ENCODE results near the gene LDAF1. TPM values are rescaled to one million over a fixed set of nuclear protein-coding genes. Genes with fewer than 3 reads are reported as not detected.
A peak's percentile ranks its signal among the peaks of the same experiment; 100 is the strongest.
"Not testable (repeated sequence)": the region's sequence is repeated elsewhere in the genome, so short reads cannot be mapped to it uniquely, and the experiment has no call there.

LDAF1 gene
- total RNA-seq, 2 experiments from 2014 or later: 8.9 to 9.5 TPM

DNA sequence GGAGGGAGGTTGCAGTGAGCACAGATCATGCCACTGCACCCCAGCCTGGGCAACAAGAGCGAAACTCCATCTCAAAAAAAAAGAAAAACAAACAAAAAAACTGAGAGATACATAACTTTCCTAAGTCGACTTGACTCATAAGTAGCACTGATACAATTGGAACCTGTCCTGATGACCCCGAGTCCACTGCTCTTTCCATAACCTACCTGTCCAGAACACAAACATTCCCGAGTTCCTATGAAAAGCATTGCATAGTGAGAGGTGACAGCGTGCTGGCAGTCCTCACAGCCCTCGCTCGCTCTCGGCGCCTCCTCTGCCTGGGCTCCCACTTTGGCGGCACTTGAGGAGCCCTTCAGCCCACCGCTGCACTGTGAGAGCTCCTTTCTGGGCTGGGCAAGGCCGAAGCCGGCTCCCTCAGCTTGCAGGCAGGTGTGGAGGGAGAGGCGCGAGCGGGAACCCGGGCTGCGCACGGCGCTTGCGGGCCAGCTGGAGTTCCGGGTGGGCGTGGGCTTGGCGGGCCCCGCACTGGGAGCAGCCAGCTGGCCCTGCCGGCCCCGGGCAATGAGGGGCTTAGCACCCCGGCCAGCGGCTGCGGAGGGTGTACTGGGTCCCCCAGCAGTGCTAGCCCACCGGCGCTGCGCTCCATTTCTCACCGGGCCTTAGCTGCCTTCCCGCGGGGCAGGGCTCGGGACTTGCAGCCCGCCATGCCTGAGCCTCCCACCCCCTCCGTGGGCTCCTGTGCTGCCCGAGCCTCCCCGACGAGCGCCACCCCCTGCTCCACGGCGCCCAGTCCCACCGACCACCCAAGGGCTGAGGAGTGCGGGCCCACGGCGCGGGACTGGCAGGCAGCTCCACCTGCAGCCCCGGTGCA is 6.1 kb upstream of the LDAF1 start:
- ATAC-seq; H3K27ac Mint-ChIP-seq; H3K4me1 Mint-ChIP-seq; DNase-seq; H3K36me3 Mint-ChIP-seq; H3K4me3 Mint-ChIP-seq; H3K9me3 Mint-ChIP-seq (ENCODE audit: low read depth); CTCF ChIA-PET: not testable (repeated sequence)
- H3K27me3 Mint-ChIP-seq: peaks cover 28% of the 10 kb centered on the region

DNA sequence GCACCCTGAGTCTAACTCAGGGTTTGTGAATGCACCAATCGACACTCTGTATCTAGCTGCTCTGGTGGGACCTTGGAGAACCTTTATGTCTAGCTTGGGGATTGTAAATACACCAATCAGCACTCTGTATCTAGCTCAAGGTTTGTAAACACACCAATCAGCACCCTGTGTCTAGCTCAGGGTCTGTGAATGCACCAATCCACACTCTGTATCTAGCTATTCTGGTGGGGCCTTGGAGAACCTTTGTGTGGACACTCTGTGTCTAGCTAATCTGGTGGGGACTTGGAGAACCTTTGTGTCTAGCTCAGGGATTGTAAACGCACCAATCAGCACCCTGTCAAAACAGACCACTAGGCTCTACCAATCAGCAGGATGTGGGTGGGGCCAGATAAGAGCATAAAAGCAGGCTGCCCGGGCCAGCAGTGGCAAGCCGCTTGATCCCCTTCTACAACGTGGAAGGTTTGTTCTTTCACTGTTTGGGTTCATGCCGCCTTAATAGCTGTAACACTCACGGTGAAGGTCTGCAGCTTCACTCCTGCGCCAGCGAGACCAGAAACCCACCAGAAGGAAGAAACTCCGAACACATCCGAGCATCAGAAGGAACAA is 5.2 kb upstream of the LDAF1 start:
- ATAC-seq; CTCF ChIA-PET; H3K9me3 Mint-ChIP-seq (ENCODE audit: low read depth); H3K4me3 Mint-ChIP-seq; H3K27ac Mint-ChIP-seq; H3K4me1 Mint-ChIP-seq; DNase-seq; H3K36me3 Mint-ChIP-seq: not testable (repeated sequence)
- H3K27me3 Mint-ChIP-seq: peaks cover 23% of the 10 kb centered on the region

- H3K9me3 Mint-ChIP-seq (ENCODE audit: low read depth); H3K4me3 Mint-ChIP-seq; H3K36me3 Mint-ChIP-seq; DNase-seq; ATAC-seq; H3K27me3 Mint-ChIP-seq; H3K27ac Mint-ChIP-seq: not testable (repeated sequence)
- peaks cover 20% of the 10 kb centered on the region for H3K4me1 Mint-ChIP-seq
- CTCF ChIA-PET: interaction anchor here (0.8 to 1.2 kb wide), 2 partner anchors 33 to 177 kb away, joined by 3 read pairs; no protein-coding TSS in a partner anchor
These were observed 2.5 kb upstream of the LDAF1 start for GRCh38 chr16:21156011-21156410.

DNA sequence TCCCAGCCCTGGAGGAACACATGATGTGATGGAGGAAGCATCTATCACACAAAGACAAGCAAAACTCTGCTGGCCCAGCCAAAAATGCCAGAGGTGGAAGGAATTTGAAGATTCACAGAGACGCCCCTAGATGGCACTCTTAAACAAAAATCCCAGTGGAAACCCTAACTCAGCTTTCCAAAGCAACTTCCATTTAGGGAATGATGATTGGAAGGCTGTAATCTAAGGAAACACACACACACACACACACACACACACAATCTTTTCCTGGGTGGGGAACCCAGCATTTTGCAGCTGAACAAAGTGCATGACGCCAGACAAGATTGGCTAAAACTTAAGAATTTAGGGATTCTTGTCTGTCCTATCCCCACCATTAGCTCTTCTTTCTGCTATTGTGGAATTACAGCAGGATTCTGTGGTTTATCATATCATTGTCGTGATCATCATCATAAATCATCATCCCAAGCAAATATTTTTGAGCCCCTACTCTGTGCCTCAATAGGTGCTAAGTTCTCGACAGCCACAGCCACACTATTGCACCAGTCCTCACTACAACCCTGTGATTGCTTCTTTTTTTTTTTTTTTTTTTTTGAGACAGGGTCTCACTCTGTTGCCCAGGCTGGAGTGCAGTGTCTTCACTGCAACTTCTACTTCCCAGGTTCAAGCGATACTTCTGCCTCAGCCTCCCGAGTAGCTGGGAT is 1.6 kb upstream of the LDAF1 start:
- CTCF ChIA-PET: interaction anchor here (0.6 to 3.1 kb wide), 17 partner anchors 10 to 1164 kb away, joined by 3 to 11 read pairs (median 3); no protein-coding TSS in a partner anchor
- Mint-ChIP-seq H3K36me3 (peaks cover 5% of the 10 kb centered on the region), H3K27ac (no peak overlapping the region), H3K27me3 (no peaks in the 10 kb centered on the region), H3K4me1 (peaks cover 20% of the 10 kb centered on the region), H3K4me3 (no peak overlapping the region), H3K9me3 (ENCODE audit: low read depth) (no peaks in the 10 kb centered on the region)
- no peak for DNase-seq
- ATAC-seq: no peak

DNA sequence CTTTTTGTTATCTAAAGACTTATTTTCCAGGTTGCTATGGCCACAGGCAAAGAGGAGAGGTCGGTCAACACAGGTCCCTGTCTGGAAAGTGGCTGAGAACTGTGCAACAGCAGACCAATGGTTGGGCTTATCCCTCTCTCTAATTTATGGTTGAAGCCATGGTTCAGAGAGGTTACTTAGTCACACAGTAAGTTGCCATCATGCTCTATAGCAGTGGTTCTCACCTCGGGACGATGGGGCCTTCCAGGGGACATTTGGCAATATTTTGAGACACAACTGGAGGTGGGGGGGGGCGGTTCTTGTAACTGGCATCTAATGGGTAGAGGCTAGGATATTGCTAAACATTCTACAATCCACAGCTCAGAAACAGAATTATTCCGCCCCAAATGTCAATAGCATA is 842 bp upstream of the LDAF1 start:
- ATAC-seq (no peak), DNase-seq (no peak)
- CTCF ChIA-PET: interaction anchor here (0.6 to 3.1 kb wide), 14 partner anchors 9 to 1164 kb away, joined by 3 to 11 read pairs (median 3); no protein-coding TSS in a partner anchor
- peaks cover 20% of the 10 kb centered on the region for H3K4me1 Mint-ChIP-seq
- no peaks in the 10 kb centered on the region for H3K27me3 Mint-ChIP-seq
- H3K9me3 Mint-ChIP-seq (ENCODE audit: low read depth): no peaks in the 10 kb centered on the region
- peaks cover 7% of the 10 kb centered on the region for H3K36me3 Mint-ChIP-seq
- no peak overlapping the region for H3K4me3 Mint-ChIP-seq
- H3K27ac Mint-ChIP-seq: no peak overlapping the region

DNA sequence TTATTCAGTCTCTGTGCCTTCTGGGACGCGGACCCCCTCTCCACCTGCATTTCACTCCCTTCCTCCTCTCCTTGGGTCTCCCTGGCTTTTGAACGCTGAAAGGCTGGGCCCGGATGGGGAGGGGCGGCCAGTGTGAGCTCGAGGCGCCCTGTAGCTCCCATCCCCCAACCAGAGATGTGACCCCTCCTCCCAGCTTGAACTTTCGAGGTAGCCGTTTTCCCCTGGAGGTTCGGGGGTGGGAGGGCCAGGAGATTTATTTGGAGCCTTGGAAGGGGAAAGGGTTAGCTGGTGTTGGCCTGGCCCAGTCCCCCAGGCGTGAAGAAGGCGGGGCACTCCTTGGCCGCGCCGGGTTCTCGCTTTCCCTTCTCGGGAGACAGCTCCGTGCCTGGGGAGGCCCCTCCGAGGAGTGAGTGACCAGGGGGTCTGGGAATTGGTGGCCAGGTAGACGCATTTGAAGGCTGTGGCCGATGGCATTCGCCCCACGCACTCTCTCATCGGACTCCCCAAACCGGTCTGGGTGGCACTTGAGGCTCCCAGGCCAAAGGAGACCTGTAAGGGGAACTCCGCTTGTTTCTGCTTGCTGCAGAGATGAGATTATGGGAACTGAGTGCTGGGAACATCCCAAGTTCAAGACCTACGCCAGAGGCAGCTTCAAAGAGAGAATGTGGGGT is 942 bp downstream of the LDAF1 start:
- peaks cover 20% of the 10 kb centered on the region for H3K4me1 Mint-ChIP-seq
- H3K4me3 Mint-ChIP-seq: peak overlapping the region; percentile 81
- peaks cover 11% of the 10 kb centered on the region for H3K36me3 Mint-ChIP-seq
- H3K27ac Mint-ChIP-seq: no peak overlapping the region
- CTCF ChIA-PET: interaction anchor here (0.6 to 3.1 kb wide), 6 partner anchors 10 to 418 kb away, joined by 3 to 11 read pairs (median 3); partner anchors contain the start of gene THUMPD1
- ATAC-seq (no peak), DNase-seq (peak; percentile 41)
- no peaks in the 10 kb centered on the region for H3K9me3 Mint-ChIP-seq (ENCODE audit: low read depth)
- no peaks in the 10 kb centered on the region for H3K27me3 Mint-ChIP-seq

DNA sequence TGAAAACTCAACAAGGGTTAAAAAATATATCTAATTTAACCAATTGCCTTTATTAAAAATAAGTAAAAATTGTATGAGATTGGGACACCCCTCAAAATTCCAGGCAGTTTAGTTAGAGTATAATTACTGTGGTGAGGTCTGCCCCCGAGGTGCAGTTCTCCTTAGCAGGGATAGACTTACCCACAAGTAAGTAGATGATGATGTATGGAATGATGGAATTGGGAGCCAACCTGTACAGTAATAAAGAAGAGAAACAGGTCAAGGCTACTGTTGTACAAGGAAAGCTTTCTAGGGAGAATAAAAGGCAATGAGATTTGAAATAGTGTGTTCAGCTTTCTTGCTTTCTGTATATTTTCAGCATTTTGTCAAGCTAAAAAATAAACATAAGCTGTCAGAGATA is 1.8 kb downstream of the LDAF1 start:
- H3K36me3 Mint-ChIP-seq: peaks cover 11% of the 10 kb centered on the region
- H3K27me3 Mint-ChIP-seq: no peaks in the 10 kb centered on the region
- H3K4me3 Mint-ChIP-seq: no peak overlapping the region
- ATAC-seq (no peak), DNase-seq (no peak)
- H3K9me3 Mint-ChIP-seq (ENCODE audit: low read depth): no peaks in the 10 kb centered on the region
- CTCF ChIA-PET: interaction anchor here (1.7 kb wide), 1 partner anchor 119 kb away, joined by 3 read pairs; no protein-coding TSS in a partner anchor
- H3K27ac Mint-ChIP-seq: no peak overlapping the region
- H3K4me1 Mint-ChIP-seq: peaks cover 20% of the 10 kb centered on the region

- no peak for DNase-seq
- H3K36me3 Mint-ChIP-seq: peaks cover 11% of the 10 kb centered on the region
- H3K4me1 Mint-ChIP-seq: peaks cover 20% of the 10 kb centered on the region
- H3K27me3 Mint-ChIP-seq: no peaks in the 10 kb centered on the region
- H3K9me3 Mint-ChIP-seq (ENCODE audit: low read depth): no peaks in the 10 kb centered on the region
- CTCF ChIA-PET: no interaction called here
- H3K4me3 Mint-ChIP-seq: no peak overlapping the region
- no peak overlapping the region for H3K27ac Mint-ChIP-seq
- ATAC-seq: no peak
These were observed 2.7 kb downstream of the LDAF1 start for GRCh38 chr16:21161211-21161610.

DNA sequence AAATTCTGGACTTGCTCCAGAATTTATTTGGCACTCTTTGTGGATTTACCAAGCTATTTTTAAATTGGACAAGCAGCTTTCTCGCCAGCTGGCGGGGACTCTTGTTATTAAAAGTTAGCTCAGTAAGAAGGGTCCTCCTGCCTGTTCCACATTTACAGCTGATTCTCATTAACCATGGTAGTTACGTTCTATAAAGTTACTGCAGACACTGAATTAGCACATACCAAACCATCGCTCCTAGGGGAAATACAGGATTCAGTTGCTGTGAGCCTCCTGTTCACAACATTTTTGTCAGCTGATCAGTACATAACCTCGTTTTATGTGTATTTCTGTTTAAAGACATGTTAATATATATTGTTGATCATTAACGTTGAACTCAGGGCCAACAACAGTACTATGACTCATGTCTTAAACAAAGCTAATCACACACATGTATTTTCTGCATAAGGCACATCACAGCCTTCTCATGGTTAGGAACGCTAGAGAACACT is 4.2 kb downstream of the LDAF1 start:
- Mint-ChIP-seq H3K9me3 (ENCODE audit: low read depth) (no peaks in the 10 kb centered on the region), H3K36me3 (peaks cover 11% of the 10 kb centered on the region), H3K4me3 (no peak overlapping the region), H3K27ac (no peak overlapping the region), H3K27me3 (no peaks in the 10 kb centered on the region), H3K4me1 (peaks cover 18% of the 10 kb centered on the region)
- ATAC-seq (no peak), DNase-seq (no peak)
- CTCF ChIA-PET: no interaction called here

DNA sequence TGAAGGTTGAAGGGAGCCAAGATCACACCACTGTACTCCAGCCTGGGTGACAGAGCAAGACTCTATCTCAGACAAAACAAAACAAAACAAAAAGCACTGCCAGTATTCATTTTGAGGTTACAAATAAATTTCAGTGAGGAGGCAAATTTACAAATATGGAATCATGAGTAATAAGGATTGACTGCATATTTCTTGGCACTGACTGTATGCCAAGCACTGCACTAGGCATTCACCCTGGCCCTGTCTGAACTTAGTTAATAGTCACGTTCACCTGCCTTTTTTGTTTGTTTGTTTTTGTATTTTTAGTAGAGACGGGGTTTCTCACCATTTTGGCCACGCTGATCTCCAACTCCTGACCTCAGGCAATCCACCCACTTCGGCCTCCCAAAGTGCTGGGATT is 5.1 kb downstream of the LDAF1 start:
- peaks cover 11% of the 10 kb centered on the region for H3K36me3 Mint-ChIP-seq
- DNase-seq (no peak), ATAC-seq (no peak)
- peaks cover 13% of the 10 kb centered on the region for H3K4me1 Mint-ChIP-seq
- CTCF ChIA-PET: interaction anchor here (1.4 kb wide), 1 partner anchor 14 kb away, joined by 3 read pairs; no protein-coding TSS in a partner anchor
- no peaks in the 10 kb centered on the region for H3K9me3 Mint-ChIP-seq (ENCODE audit: low read depth)
- no peak overlapping the region for H3K4me3 Mint-ChIP-seq
- no peaks in the 10 kb centered on the region for H3K27me3 Mint-ChIP-seq
- no peak overlapping the region for H3K27ac Mint-ChIP-seq

- ATAC-seq (no peak), DNase-seq (no peak)
- Mint-ChIP-seq H3K27me3 (no peaks in the 10 kb centered on the region), H3K9me3 (ENCODE audit: low read depth) (no peaks in the 10 kb centered on the region), H3K4me3 (no peak overlapping the region), H3K4me1 (peaks cover 4% of the 10 kb centered on the region), H3K27ac (no peak overlapping the region), H3K36me3 (peaks cover 11% of the 10 kb centered on the region)
- CTCF ChIA-PET: interaction anchor here (1.4 kb wide), 1 partner anchor 13 kb away, joined by 3 read pairs; no protein-coding TSS in a partner anchor
These were observed 6.2 kb downstream of the LDAF1 start for GRCh38 chr16:21164521-21165168.

DNA sequence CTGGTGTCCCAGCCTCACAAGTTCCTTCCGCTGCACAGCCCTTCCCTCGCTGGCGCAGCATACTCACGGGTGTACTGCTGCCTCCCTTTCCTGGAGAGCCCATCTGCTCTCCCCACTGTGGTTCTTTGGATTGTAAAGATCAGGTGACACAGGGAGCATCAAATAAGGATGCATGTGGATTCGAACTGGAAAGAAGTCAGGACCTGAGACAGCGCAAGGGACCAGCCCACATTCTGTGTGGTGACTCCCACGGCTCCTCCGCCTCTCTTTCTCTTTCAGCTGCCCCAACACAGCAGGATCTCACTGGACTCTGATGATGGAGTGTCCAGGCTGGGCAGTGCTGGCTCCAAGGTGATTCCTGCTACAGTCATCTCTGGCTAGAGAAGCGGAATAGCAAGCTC is 8.1 kb downstream of the LDAF1 start:
- Mint-ChIP-seq H3K4me1 (no peaks in the 10 kb centered on the region), H3K9me3 (ENCODE audit: low read depth) (no peaks in the 10 kb centered on the region), H3K27me3 (no peaks in the 10 kb centered on the region), H3K4me3 (no peak overlapping the region), H3K36me3 (peaks cover 13% of the 10 kb centered on the region), H3K27ac (no peak overlapping the region)
- no peak for DNase-seq
- CTCF ChIA-PET: interaction anchor here (0.9 to 1.6 kb wide), 2 partner anchors 9 to 10 kb away, joined by 3 to 4 read pairs; no protein-coding TSS in a partner anchor
- ATAC-seq: no peak

All from activated CD8-positive, alpha-beta memory T cell treated with anti-CD3 and anti-CD28 coated beads, Interleukin-2, amount 10 ng/mL, durations not matched to agents 7 days and 5 days (primary cell).